Measurements from ENCODE around the gene SLC38A4. TPM values are rescaled to one million over a fixed set of nuclear protein-coding genes. Genes with fewer than 3 reads are reported as not detected.

Gene SLC38A4
- total RNA-seq, 1 experiment from 2014 or later: not detected

DNA sequence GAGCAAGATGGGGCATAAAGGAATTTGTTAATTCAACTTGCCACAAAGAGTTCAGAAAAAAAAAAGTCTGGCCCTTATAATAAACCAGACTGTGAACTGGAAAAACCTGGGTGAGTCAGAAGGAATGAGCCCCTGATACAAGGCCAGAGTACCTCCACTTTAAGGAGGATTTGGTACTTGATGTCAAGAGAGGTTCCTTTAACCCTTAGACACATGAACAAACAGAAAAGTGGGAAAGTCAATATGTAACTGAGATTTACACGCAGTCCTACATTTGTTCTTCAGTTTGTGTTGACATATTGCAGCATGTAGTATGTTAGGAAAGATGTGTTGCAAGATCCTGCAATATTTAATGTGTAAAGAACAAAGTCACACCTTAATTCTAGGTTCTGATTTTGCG, 14.2 kb upstream of the SLC38A4 start:
- CTCF ChIA-PET: no interaction called here
- Histone ChIP-seq H3K79me2 (ENCODE audit: insufficient read depth, low read length) (no peaks in the 10 kb centered on the region), H2AFZ (ENCODE audit: low read depth, low read length, poor library complexity, severe bottlenecking) (no peak overlapping the region), H3K27me3 (ENCODE audit: insufficient read depth, low read length) (no peaks in the 10 kb centered on the region), H3K4me3 (replicated peaks in 1 of 2; ENCODE audit: low read depth in 1 of 2, low read length in 2 of 2) (no peak overlapping the region), H3K4me2 (ENCODE audit: low read length) (no peak overlapping the region), H4K20me1 (ENCODE audit: insufficient read depth) (no peaks in the 10 kb centered on the region), H3K36me3 (ENCODE audit: control insufficient read depth in 1 of 2, insufficient read depth in 2 of 2, low read length in 2 of 2) (no peaks in the 10 kb centered on the region), H3K9ac (ENCODE audit: low read length) (no peak overlapping the region), H3K9me3 (ENCODE audit: control insufficient read depth in 1 of 2, insufficient read depth in 1 of 2, low read depth in 1 of 2, low read length in 2 of 2) (no peaks in the 10 kb centered on the region), H3K27ac (ENCODE audit: low read depth, low read length) (no peak overlapping the region), H3K9me2 (ENCODE audit: insufficient read depth) (no peaks in the 10 kb centered on the region), H3K4me1 (ENCODE audit: control insufficient read depth in 1 of 2, insufficient read depth in 2 of 2, low read length in 2 of 2) (no peaks in the 10 kb centered on the region)
- no peak for ATAC-seq
- BruUV-seq (replicated peaks): no TSS peak
- DNase-seq (ENCODE audit: low read depth, low spot score): no peak
- RAD21 ChIA-PET (ENCODE audit: low non-redundant PET in 1 of 2, low total read pairs in 2 of 2, uncharacterized antibody in 2 of 2, unreplicated experiment in 2 of 2): no interaction called here
- intact Hi-C loops (cut with micrococcal nuclease): no loop called here
- POLR2A ChIA-PET: no interaction called here
- TF ChIP-seq EZH2 (IDR thresholded peaks at IDR 0.05) (no peak), POLR2AphosphoS5 (IDR thresholded peaks at IDR 0.05; ENCODE audit: low read depth, low read length) (no peak), EZH2phosphoT487 (IDR thresholded peaks at IDR 0.05; ENCODE audit: borderline replicate concordance) (no peak), CBX3 (IDR thresholded peaks at IDR 0.05; ENCODE audit: low read depth) (no peak), SP1 (IDR thresholded peaks at IDR 0.05; ENCODE audit: low read depth) (no peak), CEBPB (IDR thresholded peaks at IDR 0.05; ENCODE audit: low read depth) (no peak), JUND (IDR thresholded peaks at IDR 0.05) (no peak), YY1 (IDR thresholded peaks at IDR 0.05; ENCODE audit: extremely low read depth, insufficient replicate concordance, low read depth, low read length) (no peak), SRF (IDR thresholded peaks at IDR 0.05; ENCODE audit: low read depth) (no peak), RAD21 (IDR thresholded peaks at IDR 0.05; ENCODE audit: low read depth) (no peak), FOSL1 (IDR thresholded peaks at IDR 0.05; ENCODE audit: low read depth) (no peak), EGR1 (IDR thresholded peaks at IDR 0.05; ENCODE audit: low read depth) (no peak), ZFX (IDR thresholded peaks at IDR 0.05) (no peak), SIN3A (IDR thresholded peaks at IDR 0.05; ENCODE audit: low read depth) (no peak), ZNF274 (IDR thresholded peaks at IDR 0.05; ENCODE audit: low read depth, low read length) (no peak)
- TF ChIP-seq, protein P1, sequence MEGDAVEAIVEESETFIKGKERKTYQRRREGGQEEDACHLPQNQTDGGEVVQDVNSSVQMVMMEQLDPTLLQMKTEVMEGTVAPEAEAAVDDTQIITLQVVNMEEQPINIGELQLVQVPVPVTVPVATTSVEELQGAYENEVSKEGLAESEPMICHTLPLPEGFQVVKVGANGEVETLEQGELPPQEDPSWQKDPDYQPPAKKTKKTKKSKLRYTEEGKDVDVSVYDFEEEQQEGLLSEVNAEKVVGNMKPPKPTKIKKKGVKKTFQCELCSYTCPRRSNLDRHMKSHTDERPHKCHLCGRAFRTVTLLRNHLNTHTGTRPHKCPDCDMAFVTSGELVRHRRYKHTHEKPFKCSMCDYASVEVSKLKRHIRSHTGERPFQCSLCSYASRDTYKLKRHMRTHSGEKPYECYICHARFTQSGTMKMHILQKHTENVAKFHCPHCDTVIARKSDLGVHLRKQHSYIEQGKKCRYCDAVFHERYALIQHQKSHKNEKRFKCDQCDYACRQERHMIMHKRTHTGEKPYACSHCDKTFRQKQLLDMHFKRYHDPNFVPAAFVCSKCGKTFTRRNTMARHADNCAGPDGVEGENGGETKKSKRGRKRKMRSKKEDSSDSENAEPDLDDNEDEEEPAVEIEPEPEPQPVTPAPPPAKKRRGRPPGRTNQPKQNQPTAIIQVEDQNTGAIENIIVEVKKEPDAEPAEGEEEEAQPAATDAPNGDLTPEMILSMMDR (IDR thresholded peaks at IDR 0.05 in 2 of 3, conservative IDR thresholded peaks at IDR 0.05 in 1 of 3; ENCODE audit: borderline replicate concordance in 1 of 3, insufficient read depth in 1 of 3, low read depth in 2 of 3, low read length in 2 of 3): no peak
- TF ChIP-seq, protein P2, sequence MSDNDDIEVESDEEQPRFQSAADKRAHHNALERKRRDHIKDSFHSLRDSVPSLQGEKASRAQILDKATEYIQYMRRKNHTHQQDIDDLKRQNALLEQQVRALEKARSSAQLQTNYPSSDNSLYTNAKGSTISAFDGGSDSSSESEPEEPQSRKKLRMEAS (IDR thresholded peaks at IDR 0.05): no peak
- TF ChIP-seq, protein P3, sequence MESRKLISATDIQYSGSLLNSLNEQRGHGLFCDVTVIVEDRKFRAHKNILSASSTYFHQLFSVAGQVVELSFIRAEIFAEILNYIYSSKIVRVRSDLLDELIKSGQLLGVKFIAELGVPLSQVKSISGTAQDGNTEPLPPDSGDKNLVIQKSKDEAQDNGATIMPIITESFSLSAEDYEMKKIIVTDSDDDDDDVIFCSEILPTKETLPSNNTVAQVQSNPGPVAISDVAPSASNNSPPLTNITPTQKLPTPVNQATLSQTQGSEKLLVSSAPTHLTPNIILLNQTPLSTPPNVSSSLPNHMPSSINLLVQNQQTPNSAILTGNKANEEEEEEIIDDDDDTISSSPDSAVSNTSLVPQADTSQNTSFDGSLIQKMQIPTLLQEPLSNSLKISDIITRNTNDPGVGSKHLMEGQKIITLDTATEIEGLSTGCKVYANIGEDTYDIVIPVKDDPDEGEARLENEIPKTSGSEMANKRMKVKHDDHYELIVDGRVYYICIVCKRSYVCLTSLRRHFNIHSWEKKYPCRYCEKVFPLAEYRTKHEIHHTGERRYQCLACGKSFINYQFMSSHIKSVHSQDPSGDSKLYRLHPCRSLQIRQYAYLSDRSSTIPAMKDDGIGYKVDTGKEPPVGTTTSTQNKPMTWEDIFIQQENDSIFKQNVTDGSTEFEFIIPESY (IDR thresholded peaks at IDR 0.05; ENCODE audit: extremely low read depth, insufficient replicate concordance, low read length): no peak
- TF ChIP-seq, protein P4, sequence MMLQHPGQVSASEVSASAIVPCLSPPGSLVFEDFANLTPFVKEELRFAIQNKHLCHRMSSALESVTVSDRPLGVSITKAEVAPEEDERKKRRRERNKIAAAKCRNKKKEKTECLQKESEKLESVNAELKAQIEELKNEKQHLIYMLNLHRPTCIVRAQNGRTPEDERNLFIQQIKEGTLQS (IDR thresholded peaks at IDR 0.05): no peak
- TF ChIP-seq, protein P5, sequence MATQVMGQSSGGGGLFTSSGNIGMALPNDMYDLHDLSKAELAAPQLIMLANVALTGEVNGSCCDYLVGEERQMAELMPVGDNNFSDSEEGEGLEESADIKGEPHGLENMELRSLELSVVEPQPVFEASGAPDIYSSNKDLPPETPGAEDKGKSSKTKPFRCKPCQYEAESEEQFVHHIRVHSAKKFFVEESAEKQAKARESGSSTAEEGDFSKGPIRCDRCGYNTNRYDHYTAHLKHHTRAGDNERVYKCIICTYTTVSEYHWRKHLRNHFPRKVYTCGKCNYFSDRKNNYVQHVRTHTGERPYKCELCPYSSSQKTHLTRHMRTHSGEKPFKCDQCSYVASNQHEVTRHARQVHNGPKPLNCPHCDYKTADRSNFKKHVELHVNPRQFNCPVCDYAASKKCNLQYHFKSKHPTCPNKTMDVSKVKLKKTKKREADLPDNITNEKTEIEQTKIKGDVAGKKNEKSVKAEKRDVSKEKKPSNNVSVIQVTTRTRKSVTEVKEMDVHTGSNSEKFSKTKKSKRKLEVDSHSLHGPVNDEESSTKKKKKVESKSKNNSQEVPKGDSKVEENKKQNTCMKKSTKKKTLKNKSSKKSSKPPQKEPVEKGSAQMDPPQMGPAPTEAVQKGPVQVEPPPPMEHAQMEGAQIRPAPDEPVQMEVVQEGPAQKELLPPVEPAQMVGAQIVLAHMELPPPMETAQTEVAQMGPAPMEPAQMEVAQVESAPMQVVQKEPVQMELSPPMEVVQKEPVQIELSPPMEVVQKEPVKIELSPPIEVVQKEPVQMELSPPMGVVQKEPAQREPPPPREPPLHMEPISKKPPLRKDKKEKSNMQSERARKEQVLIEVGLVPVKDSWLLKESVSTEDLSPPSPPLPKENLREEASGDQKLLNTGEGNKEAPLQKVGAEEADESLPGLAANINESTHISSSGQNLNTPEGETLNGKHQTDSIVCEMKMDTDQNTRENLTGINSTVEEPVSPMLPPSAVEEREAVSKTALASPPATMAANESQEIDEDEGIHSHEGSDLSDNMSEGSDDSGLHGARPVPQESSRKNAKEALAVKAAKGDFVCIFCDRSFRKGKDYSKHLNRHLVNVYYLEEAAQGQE (IDR thresholded peaks at IDR 0.05; ENCODE audit: low read depth): no peak

Measured in HCT116 (cell line).